HepG2 (cell line): ENCODE data around the gene SLC22A31. TPM values are rescaled to one million over a fixed set of nuclear protein-coding genes. Genes with fewer than 3 reads are reported as not detected.

Source experiments
- ATAC-seq: fragments of 200-7000 bp; cut with Tn5 transposase; 3 replicates; pipeline ENCODE4 v1.9.1; 2020; ENCODE audit warnings: mild to moderate bottlenecking, moderate library complexity
- BruUV-seq: library from RNA; stranded (reverse); fragments of 400-500 nt; replicated peaks from 2 replicates; lab custom pipeline; 2021; lab: Mats Ljungman, UMichigan
- CTCF ChIA-PET: fragments of 300-600 bp; formaldehyde crosslinking; extraction: SDS; loops from one replicate; lab custom pipeline; 2021; ENCODE audit warnings: low total read pairs, inconsistent platforms, low intra/inter-chr PET ratio; lab: Yijun Ruan, JAX
- POLR2A ChIA-PET: fragments of 350-600 bp; sonication (Branson Sonifier 250); formaldehyde crosslinking; loops from one replicate; lab custom pipeline; 2020; ENCODE audit warnings: antibody characterized with exemption, inconsistent platforms; lab: Yijun Ruan, JAX
- DNase-seq: peaks from one replicate; pipeline ENCODE4 v3.0.0-alpha.2; 2015; ENCODE audit warnings: low spot score
- FAIRE-seq: peaks from 3 replicates; lab custom pipeline; 2011; peaks lifted over from hg19 to GRCh38; lab: Jason Lieb, UNC
- H2AFZ ChIP-seq: one replicate; pipeline ENCODE4 v1.6.1; 2011; ENCODE audit warnings: low read length, inconsistent platforms
- H3K27ac ChIP-seq: fragments of 300-600 bp; 3 replicates; pipeline ENCODE4 v1.8.0; 2011; ENCODE audit warnings: mixed run types, mild to moderate bottlenecking, mixed read lengths, low read length, inconsistent platforms; ENCODE audit not compliant: insufficient read depth; ENCODE audit errors: extremely low read length
- H3K27me3 ChIP-seq, 2 experiments: fragments of 200-600 bp in 1 of 2; 2 replicates in 1 of 2; 3 replicates in 1 of 2; pipeline versions ENCODE4 v1.6.0 to v1.8.0; 2011; ENCODE audit warnings: low read length in 2 of 2, mild to moderate bottlenecking in 2 of 2, moderate library complexity in 2 of 2, inconsistent platforms in 1 of 2; ENCODE audit not compliant: insufficient read depth in 2 of 2, control insufficient read depth in 1 of 2
- H3K36me3 ChIP-seq, 2 experiments: fragments of 200-600 bp in 1 of 2; replicated peaks in 1 of 2; 2 replicates in 1 of 2; 3 replicates in 1 of 2; pipeline versions ENCODE4 v1.5.1 to v1.8.0; 2011; ENCODE audit warnings: low read length in 2 of 2, inconsistent platforms in 1 of 2; ENCODE audit not compliant: insufficient read depth in 2 of 2, control insufficient read depth in 1 of 2
- H3K4me1 ChIP-seq: 2 replicates; pipeline ENCODE4 v1.5.1; 2012; ENCODE audit warnings: low read length, inconsistent platforms; ENCODE audit not compliant: insufficient read depth
- H3K4me2 ChIP-seq: 2 replicates; pipeline ENCODE4 v1.6.0; 2011; ENCODE audit warnings: low read depth, low read length, inconsistent platforms
- H3K4me3 ChIP-seq, 3 experiments: fragments of 200-600 bp in 1 of 3; sonication (generic), shearing (Covaris generic) in 1 of 3; replicated peaks in 1 of 3; 2 replicates each; pipeline ENCODE4 v1.5.1; 2011 to 2016; ENCODE audit warnings: low read length in 3 of 3, inconsistent platforms in 2 of 3, low read depth in 2 of 3, mild to moderate bottlenecking in 2 of 3, control low read depth in 1 of 3, mixed read lengths in 1 of 3; ENCODE audit not compliant: insufficient read depth in 1 of 3
- H3K79me2 ChIP-seq: one replicate; pipeline ENCODE4 v1.6.1; 2011; ENCODE audit warnings: low read length, inconsistent platforms; ENCODE audit not compliant: insufficient read depth
- H3K9ac ChIP-seq: 2 replicates; pipeline ENCODE4 v1.6.0; 2011; ENCODE audit warnings: mild to moderate bottlenecking, low read depth, low read length, inconsistent platforms; ENCODE audit not compliant: insufficient read depth
- H3K9me3 ChIP-seq: 2 replicates; pipeline ENCODE4 v1.5.1; 2012; ENCODE audit warnings: mild to moderate bottlenecking, low read length
- H4K20me1 ChIP-seq: 2 replicates; pipeline ENCODE4 v1.6.0; 2011; ENCODE audit warnings: inconsistent platforms, mild to moderate bottlenecking, low read length, moderate library complexity; ENCODE audit not compliant: insufficient read depth
- ARNT2 ChIP-seq: sonication (generic); formaldehyde crosslinking; IDR thresholded peaks from 2 replicates; pipeline ENCODE4 v1.8.0; 2022; ENCODE audit warnings: mild to moderate bottlenecking, low read depth, missing genetic modification reagents, moderate library complexity
- CBX1 ChIP-seq: IDR thresholded peaks from one replicate; pipeline ENCODE4 v1.6.1; 2016; ENCODE audit warnings: antibody characterized with exemption, low read depth
- CENPX ChIP-seq: sonication (generic); formaldehyde crosslinking; IDR thresholded peaks from 2 replicates; pipeline ENCODE4 v1.9.0; 2021; ENCODE audit warnings: mild to moderate bottlenecking, missing genetic modification reagents, moderate library complexity
- FIP1L1 ChIP-seq: fragments of 200-400 bp; formaldehyde crosslinking; IDR thresholded peaks from 2 replicates; pipeline ENCODE4 v1.6.1; 2018; ENCODE audit warnings: low read depth, mild to moderate bottlenecking, low read length, moderate library complexity, borderline replicate concordance; ENCODE audit not compliant: insufficient read depth
- GABPA ChIP-seq, 2 experiments: IDR thresholded peaks; 2 replicates each; pipeline ENCODE4 v1.6.1; 2011 to 2016; ENCODE audit warnings: low read depth in 2 of 2, low read length in 1 of 2, missing biosample characterization in 1 of 2, missing genetic modification characterization in 1 of 2
- ZBTB39 ChIP-seq: sonication (generic); formaldehyde crosslinking; IDR thresholded peaks from 2 replicates; pipeline ENCODE4 v1.5.0; 2020; ENCODE audit warnings: missing genetic modification reagents
- ZHX1 ChIP-seq: sonication (generic); formaldehyde crosslinking; IDR thresholded peaks from 2 replicates; pipeline ENCODE4 v1.8.1; 2022; ENCODE audit warnings: low read depth, mild to moderate bottlenecking, missing genetic modification reagents
- ZMYM2 ChIP-seq: sonication (generic); formaldehyde crosslinking; IDR thresholded peaks from 2 replicates; pipeline ENCODE4 v1.8.0; 2022; ENCODE audit warnings: mild to moderate bottlenecking, missing genetic modification reagents
- ZNF224 ChIP-seq: sonication (generic); formaldehyde crosslinking; IDR thresholded peaks from 2 replicates; pipeline ENCODE4 v1.5.0; 2020; ENCODE audit warnings: mild to moderate bottlenecking, missing genetic modification reagents
- ZNF782 ChIP-seq: sonication (generic); formaldehyde crosslinking; IDR thresholded peaks from 2 replicates; pipeline ENCODE4 v1.4.0; 2020; ENCODE audit warnings: missing genetic modification reagents, mild to moderate bottlenecking, borderline replicate concordance
- WGBS: methylation state at CpG from one replicate; pipeline ENCODE4 v1.1.6; 2017; ENCODE audit warnings: low lambda C conversion rate; 5-methylcytosine and 5-hydroxymethylcytosine counted together
- in situ Hi-C: cut with HindIII; loops from 2 replicates; pipeline ENCODE4 v1.10.0; 2017; ENCODE audit warnings: low pct_unique_long_range_greater_than_20kb; ENCODE audit not compliant: extremely low pct_ligation_motif_present
- intact Hi-C: fragments of 100-400 bp; cut with micrococcal nuclease; formaldehyde crosslinking; loops from one replicate; pipeline ENCODE4 v1.10.0; 2022; ENCODE audit not compliant: unreplicated experiment
- polyA plus RNA-seq, 8 experiments: library from polyadenylated mRNA; depleted of rRNA in 3 of 8; stranded (reverse) in 7 of 8; unstranded in 1 of 8; fragments of >200 nt; fragmentation: Illumina TruSeq in 4 of 8; extraction: Trizol in 4 of 8; gene quantifications; 2 replicates each; pipeline versions ENCODE4 v1.2.1 to v1.2.3, GENCODE V29; 2011 to 2016; ENCODE audit warnings: low read depth in 4 of 8, missing spikeins in 1 of 8, mixed read lengths in 1 of 8; ENCODE audit not compliant: insufficient read depth in 1 of 8
- total RNA-seq, 5 experiments: library from RNA; depleted of rRNA; stranded (reverse); fragments of >200 nt; fragmentation: Illumina TruSeq; extraction: Trizol; gene quantifications; 2 replicates each; pipeline ENCODE4 v1.2.3, GENCODE V29; 2016; ENCODE audit warnings: low read depth in 1 of 5
- TF ChIP-seq, protein P1 (sequence below): sonication (generic); formaldehyde crosslinking; IDR thresholded peaks from 2 replicates; pipeline ENCODE4 v1.4.0; 2020; ENCODE audit warnings: mild to moderate bottlenecking, missing genetic modification reagents

SLC22A31 gene
- total and polyA plus RNA-seq, 2 of the 13 experiments (the other 11 are each of a cell fraction or from before 2014, with no cell fraction given), result 67.3 to 83.3 TPM

GRCh38 chr16:89219365-89219764, 19.0 kb upstream of the SLC22A31 start:
- FAIRE-seq (no peak), ATAC-seq (no peak), DNase-seq (no peak)
- H3K4me3 ChIP-seq, result no peak overlapping the region
- WGBS, result 78% methylated on average over 5 of the region's 5 CpGs
- in situ Hi-C loops, result no loop called here
- ChIA-PET CTCF (no interaction called here), POLR2A (no interaction called here)
- no peak overlapping the region; the same call in 1 of the 2 replicates for H3K9ac ChIP-seq
- no TSS peak for BruUV-seq
- no peak overlapping the region for H2AFZ ChIP-seq
- no peaks in the 10 kb centered on the region for H4K20me1 ChIP-seq
- TF ChIP-seq ZNF782 (CRISPR knock-in tag) (no peak), ZMYM2 (CRISPR knock-in tag) (no peak), FIP1L1 (no peak), CBX1 (no peak), ZNF224 (CRISPR knock-in tag) (no peak), ARNT2 (CRISPR knock-in tag) (no peak), CENPX (CRISPR knock-in tag) (no peak), ZBTB39 (CRISPR knock-in tag) (no peak), ZHX1 (CRISPR knock-in tag) (no peak), GABPA (IDR thresholded peaks at IDR 0.05; ENCODE audit: low read depth, low read length) (no peak), GABPA (CRISPR knock-in tag; IDR thresholded peaks at IDR 0.05; ENCODE audit: low read depth) (no peak)
- TF ChIP-seq, protein P1, sequence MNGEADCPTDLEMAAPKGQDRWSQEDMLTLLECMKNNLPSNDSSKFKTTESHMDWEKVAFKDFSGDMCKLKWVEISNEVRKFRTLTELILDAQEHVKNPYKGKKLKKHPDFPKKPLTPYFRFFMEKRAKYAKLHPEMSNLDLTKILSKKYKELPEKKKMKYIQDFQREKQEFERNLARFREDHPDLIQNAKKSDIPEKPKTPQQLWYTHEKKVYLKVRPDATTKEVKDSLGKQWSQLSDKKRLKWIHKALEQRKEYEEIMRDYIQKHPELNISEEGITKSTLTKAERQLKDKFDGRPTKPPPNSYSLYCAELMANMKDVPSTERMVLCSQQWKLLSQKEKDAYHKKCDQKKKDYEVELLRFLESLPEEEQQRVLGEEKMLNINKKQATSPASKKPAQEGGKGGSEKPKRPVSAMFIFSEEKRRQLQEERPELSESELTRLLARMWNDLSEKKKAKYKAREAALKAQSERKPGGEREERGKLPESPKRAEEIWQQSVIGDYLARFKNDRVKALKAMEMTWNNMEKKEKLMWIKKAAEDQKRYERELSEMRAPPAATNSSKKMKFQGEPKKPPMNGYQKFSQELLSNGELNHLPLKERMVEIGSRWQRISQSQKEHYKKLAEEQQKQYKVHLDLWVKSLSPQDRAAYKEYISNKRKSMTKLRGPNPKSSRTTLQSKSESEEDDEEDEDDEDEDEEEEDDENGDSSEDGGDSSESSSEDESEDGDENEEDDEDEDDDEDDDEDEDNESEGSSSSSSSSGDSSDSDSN (CRISPR knock-in tag), result no peak
- no peak overlapping the region for H3K4me2 ChIP-seq
- no peak overlapping the region for H3K27ac ChIP-seq
- H3K27me3 ChIP-seq, result no peaks in the 10 kb centered on the region; a peak in 1 of 5 replicates
- H3K36me3 ChIP-seq, result peaks cover 16 to 26% of the 10 kb centered on the region in 2 experiments
- H3K9me3 ChIP-seq, result no peaks in the 10 kb centered on the region
- intact Hi-C loops, result loop anchor here (5.0 kb wide), 1 partner anchor 47 kb away; the partner anchor contains the start of gene CDH15
- H3K4me1 ChIP-seq, result peaks cover 10% of the 10 kb centered on the region; the same call in 1 of the 2 replicates
- H3K79me2 ChIP-seq, result peaks cover 8% of the 10 kb centered on the region
